Suppressor macrophage treated with lipopolysaccharide for 1 hour (primary cell): ENCODE measurements around the gene SERINC2.
"Not testable (repeated sequence)": the region's sequence is repeated elsewhere in the genome, so short reads cannot be mapped to it uniquely, and the experiment has no call there.

Experiments
- DNase-seq, 3 donors: peaks; one replicate each; pipeline ENCODE4 v3.0.0-alpha.2; 2020 to 2022

The SERINC2 gene

GRCh38 chr1:31435471-31436409 lies 22.7 kb downstream of the SERINC2 start:
- no peak for DNase-seq

- DNase-seq, result no peak
Observed at GRCh38 chr1:31436596-31437432, 23.8 kb downstream of the SERINC2 start.

GRCh38 chr1:31437433-31438037 lies 24.5 kb downstream of the SERINC2 start:
- no peak for DNase-seq

- no peak for DNase-seq
Observed at GRCh38 chr1:31439276-31439675, 26.3 kb downstream of the SERINC2 start.

GRCh38 chr1:31441073-31441472 lies 28.1 kb downstream of the SERINC2 start:
- DNase-seq, result no peak

- no peak for DNase-seq
Observed at GRCh38 chr1:31441558-31441957, 28.5 kb downstream of the SERINC2 start.

- DNase-seq, result no peak
Observed at GRCh38 chr1:31441970-31442647, 29.1 kb downstream of the SERINC2 start.

GRCh38 chr1:31442648-31442994 lies 29.6 kb downstream of the SERINC2 start:
- DNase-seq, result no peak

GRCh38 chr1:31443673-31444072 lies 30.7 kb downstream of the SERINC2 start:
- no peak for DNase-seq

GRCh38 chr1:31444725-31445448 lies 31.9 kb downstream of the SERINC2 start:
- DNase-seq, result no peak

- DNase-seq, result peak; percentile 19 to 34 (median 32)
Observed at GRCh38 chr1:31445951-31446350, 32.9 kb downstream of the SERINC2 start.

GRCh38 chr1:31447210-31447609 lies 34.2 kb downstream of the SERINC2 start:
- DNase-seq, result no peak

- DNase-seq, result no peak
Observed at GRCh38 chr1:31453384-31454079, 40.5 kb downstream of the SERINC2 start.

GRCh38 chr1:31458287-31458896 lies 45.4 kb downstream of the SERINC2 start:
- DNase-seq, result peak in 1 of 3 donors; percentile 7

- peak; percentile 29 to 54 (median 50) for DNase-seq
Observed at GRCh38 chr1:31460027-31460426, 47.0 kb downstream of the SERINC2 start.

- DNase-seq, result no peak
Observed at GRCh38 chr1:31467005-31467674, 54.1 kb downstream of the SERINC2 start.

GRCh38 chr1:31470794-31471315 lies 57.8 kb downstream of the SERINC2 start:
- DNase-seq, result no peak

- not testable (repeated sequence) for DNase-seq
Observed at GRCh38 chr1:31471452-31472313, 58.7 kb downstream of the SERINC2 start.

- peak; percentile 40 to 52 (median 47) for DNase-seq
Observed at GRCh38 chr1:31472314-31472651, 59.3 kb downstream of the SERINC2 start.
